OCI-LY1 (cell line): ENCODE measurements around the gene BASP1.

Source experiments
- EZH2 ChIP-seq: fragments of 200-600 bp; sonication (generic), shearing (Covaris generic); IDR thresholded peaks from 2 replicates; pipeline ENCODE4 v1.8.0; 2017; ENCODE audit warnings: borderline replicate concordance, mixed run types, mild to moderate bottlenecking, antibody characterized with exemption, low read length, moderate library complexity, mixed read lengths
- TF ChIP-seq, protein P1 (sequence below): fragments of 200-600 bp; sonication (generic), shearing (Covaris generic); IDR thresholded peaks from 2 replicates; pipeline ENCODE4 v1.5.1; 2017; ENCODE audit warnings: mild to moderate bottlenecking, antibody characterized with exemption, low read length, moderate library complexity, mixed read lengths

- no peak for TF ChIP-seq EZH2
- TF ChIP-seq, protein P1, sequence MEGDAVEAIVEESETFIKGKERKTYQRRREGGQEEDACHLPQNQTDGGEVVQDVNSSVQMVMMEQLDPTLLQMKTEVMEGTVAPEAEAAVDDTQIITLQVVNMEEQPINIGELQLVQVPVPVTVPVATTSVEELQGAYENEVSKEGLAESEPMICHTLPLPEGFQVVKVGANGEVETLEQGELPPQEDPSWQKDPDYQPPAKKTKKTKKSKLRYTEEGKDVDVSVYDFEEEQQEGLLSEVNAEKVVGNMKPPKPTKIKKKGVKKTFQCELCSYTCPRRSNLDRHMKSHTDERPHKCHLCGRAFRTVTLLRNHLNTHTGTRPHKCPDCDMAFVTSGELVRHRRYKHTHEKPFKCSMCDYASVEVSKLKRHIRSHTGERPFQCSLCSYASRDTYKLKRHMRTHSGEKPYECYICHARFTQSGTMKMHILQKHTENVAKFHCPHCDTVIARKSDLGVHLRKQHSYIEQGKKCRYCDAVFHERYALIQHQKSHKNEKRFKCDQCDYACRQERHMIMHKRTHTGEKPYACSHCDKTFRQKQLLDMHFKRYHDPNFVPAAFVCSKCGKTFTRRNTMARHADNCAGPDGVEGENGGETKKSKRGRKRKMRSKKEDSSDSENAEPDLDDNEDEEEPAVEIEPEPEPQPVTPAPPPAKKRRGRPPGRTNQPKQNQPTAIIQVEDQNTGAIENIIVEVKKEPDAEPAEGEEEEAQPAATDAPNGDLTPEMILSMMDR = no peak
Measured at GRCh38 chr5:17267106-17267505, 49.7 kb downstream of the BASP1 start.
